Measurements from ENCODE around the gene ZNHIT6.

DNA sequence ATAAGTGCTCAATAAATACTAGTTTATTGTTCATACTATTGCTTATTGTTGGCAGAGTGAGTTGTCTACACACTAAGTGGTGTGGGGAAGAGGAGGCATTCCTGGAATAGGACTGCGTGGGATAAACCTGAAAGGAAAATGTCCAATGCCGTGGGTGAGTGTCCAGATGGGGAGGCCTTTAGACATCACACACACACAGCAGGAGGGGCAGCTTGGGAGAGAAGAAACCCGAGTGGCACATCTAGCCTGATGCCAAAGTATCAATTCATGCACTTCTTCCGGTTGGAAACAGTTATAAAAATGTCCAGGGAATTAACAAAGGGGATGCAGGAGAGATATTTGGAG, 100.3 kb downstream of the ZNHIT6 start:
- TF ChIP-seq POLR2AphosphoS5 (IDR thresholded peaks at IDR 0.05; ENCODE audit: low read depth, low read length) (no peak), TAF1 (IDR thresholded peaks at IDR 0.05; ENCODE audit: borderline replicate concordance, insufficient read depth, low read length) (no peak)
- TF ChIP-seq, protein P1, sequence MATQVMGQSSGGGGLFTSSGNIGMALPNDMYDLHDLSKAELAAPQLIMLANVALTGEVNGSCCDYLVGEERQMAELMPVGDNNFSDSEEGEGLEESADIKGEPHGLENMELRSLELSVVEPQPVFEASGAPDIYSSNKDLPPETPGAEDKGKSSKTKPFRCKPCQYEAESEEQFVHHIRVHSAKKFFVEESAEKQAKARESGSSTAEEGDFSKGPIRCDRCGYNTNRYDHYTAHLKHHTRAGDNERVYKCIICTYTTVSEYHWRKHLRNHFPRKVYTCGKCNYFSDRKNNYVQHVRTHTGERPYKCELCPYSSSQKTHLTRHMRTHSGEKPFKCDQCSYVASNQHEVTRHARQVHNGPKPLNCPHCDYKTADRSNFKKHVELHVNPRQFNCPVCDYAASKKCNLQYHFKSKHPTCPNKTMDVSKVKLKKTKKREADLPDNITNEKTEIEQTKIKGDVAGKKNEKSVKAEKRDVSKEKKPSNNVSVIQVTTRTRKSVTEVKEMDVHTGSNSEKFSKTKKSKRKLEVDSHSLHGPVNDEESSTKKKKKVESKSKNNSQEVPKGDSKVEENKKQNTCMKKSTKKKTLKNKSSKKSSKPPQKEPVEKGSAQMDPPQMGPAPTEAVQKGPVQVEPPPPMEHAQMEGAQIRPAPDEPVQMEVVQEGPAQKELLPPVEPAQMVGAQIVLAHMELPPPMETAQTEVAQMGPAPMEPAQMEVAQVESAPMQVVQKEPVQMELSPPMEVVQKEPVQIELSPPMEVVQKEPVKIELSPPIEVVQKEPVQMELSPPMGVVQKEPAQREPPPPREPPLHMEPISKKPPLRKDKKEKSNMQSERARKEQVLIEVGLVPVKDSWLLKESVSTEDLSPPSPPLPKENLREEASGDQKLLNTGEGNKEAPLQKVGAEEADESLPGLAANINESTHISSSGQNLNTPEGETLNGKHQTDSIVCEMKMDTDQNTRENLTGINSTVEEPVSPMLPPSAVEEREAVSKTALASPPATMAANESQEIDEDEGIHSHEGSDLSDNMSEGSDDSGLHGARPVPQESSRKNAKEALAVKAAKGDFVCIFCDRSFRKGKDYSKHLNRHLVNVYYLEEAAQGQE (IDR thresholded peaks at IDR 0.05; ENCODE audit: insufficient read depth in 1 of 2, low read depth in 2 of 2, low read length in 2 of 2) = no peak

Measured in PFSK-1 (cell line).